DMS53 treated with DMSO at 0.1 percent for 48 hours (cell line): ENCODE measurements around the gene TMEM240.
"Not testable (repeated sequence)": the region's sequence is repeated elsewhere in the genome, so short reads cannot be mapped to it uniquely, and the experiment has no call there.

ENCODE experiments used
- DNase-seq: peaks from one replicate; lab custom pipeline; 2025; ENCODE audit not compliant: unreplicated experiment; lab: John Stamatoyannopoulos, UW

TMEM240 gene

DNA sequence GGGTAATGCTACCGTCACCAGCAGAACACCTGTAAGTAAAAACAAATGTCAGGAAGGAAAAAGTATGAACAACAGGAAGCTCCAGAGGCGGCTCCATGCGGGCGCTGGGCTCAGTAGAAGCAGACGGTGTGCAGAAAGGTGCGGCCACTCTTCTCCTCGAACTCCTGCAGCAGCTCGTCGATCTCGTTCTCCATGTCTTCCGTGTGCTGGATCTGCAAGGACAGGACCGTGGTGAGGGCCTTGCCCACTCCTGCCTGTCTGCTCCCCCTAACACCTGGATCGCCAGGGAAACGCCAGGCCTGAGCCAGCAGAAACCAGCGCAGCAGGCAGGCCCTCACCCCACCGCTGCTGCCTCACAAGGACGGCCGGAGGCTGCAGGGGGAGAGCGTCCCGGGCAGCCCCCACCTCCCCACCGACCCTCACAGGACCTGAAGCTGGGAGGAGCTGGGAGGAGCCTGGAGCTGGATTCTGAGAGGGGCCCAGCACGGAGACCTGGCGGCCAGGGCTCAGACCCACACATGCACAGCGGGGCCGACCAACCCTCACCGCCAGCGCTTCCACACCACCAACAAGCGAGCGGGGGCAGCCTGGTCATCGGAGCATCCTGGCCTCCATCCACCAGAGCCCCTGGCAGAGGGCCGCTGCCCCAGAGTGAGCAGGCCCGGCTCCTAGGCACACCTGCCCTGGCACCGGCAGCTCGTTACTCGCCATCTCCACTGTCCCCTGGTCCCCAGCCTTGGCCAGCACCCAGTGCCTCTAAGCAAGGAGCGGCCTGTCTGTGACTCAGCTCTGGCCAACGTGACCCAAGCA is 1.7 kb upstream of the TMEM240 start:
- DNase-seq: no peak

DNA sequence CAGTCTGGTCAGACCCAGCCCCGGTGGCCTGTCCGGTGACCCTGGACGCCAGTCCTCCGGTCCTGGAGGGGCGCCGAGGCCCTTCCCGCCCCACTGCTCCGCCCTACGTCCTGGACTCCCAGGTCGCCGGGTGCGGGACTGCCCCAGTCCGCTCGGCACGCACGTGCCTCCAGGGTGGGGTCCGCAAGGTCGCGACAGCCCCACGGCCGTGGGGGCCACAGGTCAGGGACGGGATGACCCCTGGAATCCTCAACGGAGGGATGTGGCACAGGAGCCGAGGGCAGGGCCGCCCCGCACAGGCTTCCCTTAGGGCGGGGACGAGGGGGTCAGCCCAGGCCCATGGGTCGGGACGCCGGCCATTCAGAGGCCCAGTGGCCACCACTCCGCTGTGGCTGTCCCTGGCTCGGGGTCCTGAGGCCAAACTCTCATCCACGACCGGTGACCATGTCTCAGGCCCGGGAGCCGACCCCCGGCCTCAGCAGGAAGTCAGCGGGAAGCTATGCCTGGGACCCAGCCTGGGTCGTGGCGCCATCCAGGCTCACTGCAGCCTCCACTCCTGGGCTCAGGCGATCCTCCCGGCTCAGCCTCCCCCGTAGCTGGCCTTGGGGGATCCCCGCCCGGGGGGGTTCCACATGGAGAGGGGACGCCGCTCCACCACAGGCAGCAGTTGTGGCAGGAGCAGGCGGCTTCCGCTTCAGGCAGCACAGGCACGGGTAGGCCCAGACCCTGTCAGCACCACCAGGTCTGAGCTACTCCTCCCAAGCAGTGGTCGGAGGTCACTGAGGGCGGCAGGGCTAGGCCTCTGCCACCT is 599 bp upstream of the TMEM240 start:
- no peak for DNase-seq

DNA sequence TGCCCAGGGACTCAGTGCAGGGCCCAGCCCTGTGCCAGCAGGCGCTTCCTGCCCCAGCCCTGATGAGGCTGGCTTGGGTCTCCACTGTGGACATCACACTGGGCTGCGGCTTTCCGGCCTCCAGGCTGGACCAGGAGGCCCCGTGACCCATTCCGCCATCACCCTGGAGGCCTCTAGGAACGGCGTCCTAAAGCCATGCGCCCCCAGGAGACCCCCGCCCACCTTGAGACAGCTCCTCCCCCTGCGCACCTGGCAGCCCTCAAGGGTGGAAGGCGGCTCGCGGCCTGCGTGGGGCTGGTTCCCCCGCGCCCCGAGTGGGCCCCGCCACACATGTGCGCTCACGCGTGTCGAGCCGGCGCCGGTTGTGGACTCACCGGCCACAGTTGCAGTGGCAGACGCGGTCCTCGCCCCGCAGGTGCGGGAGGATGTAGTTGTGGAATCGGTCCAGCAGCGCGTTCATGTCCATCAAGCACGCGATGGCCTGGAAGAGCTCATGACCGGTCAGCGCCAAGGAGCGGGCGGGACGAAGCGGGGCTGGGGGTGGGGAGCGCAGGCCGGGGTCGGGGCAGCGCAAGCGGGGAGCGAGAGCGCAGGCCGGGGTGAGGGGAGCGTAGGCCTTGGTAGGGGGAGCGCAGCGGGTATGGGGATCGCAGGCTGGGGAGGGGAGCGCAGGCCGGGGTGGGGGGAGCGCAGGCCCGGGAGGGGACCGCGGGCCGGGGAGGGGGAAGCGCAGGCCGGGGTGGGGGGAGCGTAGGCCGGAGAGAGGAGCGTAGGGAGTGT is 924 bp downstream of the TMEM240 start:
- no peak for DNase-seq

DNA sequence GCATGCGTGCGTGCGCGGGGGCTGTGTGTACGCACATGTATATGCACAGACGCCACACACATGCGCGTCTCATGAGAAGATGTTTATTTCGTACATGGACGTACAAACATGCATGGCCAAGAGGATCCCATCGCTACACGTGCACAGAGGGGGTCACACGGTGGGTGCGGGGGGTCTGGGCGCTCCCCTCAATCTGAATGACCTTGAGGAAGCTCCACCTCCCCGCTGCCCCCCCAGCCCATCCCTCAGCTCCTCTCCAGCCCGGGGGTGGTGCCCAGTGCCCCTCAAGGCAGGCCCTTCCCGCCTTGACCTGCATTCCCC is 1.5 kb downstream of the TMEM240 start:
- no peak for DNase-seq

DNA sequence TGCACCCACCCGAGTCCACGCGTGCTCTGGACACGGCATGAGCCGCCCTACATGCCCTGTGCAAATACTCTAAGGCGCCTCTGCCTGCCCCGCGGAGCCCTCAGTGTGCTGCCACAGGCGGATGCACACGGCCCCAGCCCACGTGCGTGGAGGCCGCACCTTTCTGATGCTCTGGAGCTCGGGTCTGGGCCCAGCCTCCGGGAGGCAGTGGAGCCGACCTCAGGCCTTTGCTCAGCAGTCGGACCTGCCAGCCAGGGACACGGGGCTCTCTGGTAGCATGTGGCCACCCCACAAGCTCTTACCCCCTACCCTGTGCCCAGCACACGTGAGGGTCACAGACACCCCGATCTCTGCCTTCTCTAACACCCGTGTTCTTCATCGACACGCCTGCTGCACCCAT is 2.1 kb downstream of the TMEM240 start:
- DNase-seq: no peak

DNA sequence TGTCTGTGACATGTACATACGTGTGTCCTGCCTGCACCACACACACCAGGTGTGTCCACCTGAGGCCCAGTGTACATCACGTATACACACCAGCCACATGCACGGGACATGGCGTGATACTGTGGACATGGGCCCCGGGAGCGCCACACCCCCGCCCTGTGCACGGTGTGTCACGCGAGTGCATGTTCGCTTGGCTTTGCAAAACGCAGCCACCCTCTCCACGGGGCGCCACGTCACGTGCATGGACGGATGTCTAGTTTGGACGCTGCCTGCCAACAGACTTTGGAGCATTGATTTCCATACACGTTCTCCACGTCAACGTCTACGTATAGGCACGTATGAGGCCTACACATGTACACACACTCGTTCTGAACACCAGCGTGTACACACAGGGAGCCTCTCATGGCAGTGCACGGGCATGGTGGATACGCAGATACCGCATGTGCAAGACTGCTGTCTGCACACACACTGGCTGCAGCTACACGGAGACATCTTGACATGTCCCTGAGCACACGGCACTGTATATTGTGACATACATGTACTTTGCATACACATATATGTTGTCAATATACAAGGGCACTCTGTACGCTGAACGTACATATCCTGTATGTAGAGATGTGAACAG is 2.7 kb downstream of the TMEM240 start:
- DNase-seq: no peak

DNA sequence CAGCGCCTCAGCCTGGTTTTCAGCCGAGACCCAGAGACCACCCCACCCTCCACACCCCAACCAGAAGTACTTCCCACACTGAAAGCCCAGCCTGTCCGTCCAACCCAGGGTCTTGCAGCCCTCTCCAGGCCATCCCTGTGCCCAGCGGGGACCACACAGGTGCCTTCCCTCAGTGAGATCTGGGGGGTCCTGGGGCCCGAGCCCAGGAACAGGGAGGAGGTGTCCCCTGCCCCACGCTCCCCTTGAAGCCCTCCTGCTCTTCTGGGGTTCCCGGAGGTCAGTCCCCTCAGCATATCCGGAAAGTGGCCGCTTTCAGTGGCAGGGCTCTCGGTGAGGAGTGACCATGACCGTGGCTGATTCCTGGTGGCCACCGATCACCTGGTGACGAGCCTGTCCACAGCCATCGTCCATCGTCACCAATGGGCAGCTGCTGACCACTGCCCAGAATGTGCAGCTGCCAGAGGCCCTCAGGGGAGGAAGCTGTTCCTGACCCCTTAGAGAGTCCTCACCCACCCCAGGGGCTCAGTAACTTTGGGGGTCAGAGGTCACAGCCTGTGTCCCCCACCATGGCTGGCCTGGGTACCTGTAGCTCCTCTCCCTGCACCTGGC is 3.4 kb downstream of the TMEM240 start:
- DNase-seq: no peak

DNA sequence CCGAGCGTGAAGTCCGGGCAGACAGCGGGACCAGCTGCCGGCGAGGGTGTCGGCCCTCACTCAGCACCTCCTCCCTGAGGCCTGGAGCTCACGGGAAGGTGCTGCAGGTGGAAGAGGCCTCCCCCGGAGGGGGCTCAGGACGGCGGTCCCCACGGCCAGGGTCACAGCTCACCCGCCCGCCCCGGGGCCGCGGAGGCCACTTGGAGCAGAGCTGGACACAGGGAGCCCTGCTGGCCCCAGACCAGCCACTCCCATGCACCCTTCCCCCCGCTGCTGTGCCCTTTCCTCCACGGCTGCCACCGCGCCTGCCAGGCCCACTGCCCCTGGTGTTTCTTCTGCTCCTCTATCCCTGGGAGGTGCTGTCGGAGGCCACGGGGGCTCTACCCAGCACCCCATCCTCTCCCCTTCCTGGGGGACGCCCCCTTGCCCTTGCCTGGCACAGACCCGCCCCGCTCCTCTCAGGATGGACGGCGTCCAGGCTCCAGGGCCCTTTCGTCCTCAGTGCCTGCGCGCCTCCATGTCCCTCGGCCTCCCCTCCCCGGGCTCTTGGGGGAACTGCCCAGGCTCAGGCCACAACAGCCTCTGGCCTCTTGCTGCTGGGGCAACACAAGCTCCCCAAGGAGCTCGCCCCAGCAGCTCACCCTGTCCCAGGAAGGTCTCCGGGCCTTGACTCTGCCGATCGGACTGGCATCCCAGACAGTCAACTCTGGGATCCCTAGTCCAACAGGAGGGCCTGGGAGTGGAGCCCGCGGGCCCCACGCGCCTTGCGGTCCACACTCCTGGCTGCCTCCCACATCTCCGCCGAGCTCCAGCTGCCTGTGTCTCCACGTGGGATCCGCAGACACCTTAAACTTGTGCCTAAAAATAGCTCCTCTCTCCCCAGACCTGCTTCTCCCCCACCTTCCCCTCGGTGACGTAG is 4.1 kb downstream of the TMEM240 start:
- no peak for DNase-seq

DNA sequence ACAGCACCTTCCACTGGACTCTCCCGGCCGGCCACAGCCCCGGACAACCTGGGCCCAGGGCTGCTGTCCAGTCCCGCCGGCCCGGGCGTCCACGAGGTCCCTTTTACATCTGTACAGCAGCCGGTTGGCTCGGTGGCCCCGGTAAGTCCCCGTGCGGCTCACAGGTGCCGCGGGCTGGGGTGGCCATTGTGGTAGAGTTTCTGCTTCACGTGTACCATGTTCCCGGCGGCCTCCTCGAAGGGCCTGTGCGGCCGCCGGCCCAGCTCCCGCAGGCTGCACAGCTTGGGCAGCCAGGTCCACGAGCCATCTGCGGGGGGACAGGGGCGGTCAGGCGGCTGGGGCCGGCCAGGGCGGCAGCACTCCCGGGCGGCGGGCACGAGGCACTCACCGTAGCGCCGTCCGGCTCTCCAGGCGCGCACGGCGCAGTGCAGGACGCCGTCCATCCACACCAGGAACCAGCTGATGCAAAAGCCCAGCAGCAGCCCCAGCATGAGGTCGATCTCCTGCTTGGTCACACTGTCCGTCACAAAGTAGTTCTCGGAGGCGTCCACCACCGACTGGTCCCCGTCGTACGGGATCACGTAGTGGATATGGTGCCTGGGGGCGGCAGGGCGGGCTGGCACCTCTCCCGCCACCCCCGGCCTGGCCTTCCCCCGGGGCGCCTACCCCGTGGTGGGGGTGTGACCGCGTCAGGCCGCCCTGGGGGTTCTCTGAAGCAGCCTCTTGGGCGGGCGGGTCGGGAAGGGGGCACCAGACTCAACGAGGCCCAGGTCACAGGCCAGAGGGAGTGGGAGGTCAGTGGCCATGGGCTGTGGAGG is 5.0 kb downstream of the TMEM240 start:
- DNase-seq: no peak

DNA sequence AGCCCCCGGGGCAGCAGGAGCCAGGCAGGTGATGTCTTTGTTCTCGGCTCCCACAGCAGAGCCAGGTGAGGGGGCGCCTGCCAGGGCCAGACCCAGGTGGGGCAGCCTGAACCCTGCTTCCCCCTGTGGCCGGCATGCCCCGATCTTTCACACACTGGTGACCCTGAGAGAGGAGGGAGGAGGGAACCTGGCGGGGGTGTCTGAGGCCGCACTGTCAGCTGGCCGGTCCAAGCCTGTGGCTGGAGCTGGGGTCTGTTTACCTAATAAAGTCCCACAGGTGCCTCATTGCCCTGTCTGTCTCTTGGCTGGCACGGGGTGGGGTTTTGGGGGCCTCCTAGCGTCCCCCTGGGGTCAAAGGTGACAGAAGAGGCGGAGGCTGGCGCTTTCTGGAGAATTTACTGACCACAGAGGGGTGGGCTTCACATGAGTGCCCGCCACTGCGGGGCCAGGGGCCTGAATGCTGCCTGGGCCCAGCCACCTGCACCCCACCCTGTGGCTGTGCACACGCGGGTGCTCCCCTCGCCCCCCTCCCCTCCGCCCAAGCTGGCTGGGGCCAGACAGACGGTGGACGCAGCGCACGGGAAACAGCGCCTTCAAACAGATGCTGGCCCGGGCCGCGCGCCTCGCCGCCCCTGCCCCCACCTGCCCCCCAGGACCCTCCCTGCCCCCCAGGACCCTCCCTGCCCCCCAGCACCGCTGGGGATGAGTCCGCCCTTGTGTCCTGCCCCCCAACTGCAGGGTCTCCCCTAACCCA is 5.8 kb downstream of the TMEM240 start:
- no peak for DNase-seq

DNA sequence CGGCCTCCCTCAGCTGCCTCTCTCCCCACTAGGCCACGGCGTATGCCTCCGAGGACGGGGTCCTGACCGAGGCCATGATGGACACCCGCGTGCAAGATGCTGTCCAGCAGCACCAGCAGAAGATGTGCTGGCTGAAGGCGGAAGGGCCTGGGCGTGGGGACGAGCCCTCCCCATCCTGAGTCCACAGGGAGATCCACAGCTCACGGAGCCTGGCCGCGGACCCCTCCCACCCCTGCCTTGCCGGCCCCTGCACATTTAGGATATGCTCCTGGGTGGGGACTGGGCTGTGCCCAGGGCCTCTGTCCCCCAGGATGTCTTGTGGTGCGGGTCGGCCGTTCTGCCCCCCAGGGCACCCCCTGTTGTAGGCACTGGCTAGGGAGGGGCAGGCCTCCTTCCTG is 6.5 kb downstream of the TMEM240 start:
- DNase-seq: not testable (repeated sequence)

DNA sequence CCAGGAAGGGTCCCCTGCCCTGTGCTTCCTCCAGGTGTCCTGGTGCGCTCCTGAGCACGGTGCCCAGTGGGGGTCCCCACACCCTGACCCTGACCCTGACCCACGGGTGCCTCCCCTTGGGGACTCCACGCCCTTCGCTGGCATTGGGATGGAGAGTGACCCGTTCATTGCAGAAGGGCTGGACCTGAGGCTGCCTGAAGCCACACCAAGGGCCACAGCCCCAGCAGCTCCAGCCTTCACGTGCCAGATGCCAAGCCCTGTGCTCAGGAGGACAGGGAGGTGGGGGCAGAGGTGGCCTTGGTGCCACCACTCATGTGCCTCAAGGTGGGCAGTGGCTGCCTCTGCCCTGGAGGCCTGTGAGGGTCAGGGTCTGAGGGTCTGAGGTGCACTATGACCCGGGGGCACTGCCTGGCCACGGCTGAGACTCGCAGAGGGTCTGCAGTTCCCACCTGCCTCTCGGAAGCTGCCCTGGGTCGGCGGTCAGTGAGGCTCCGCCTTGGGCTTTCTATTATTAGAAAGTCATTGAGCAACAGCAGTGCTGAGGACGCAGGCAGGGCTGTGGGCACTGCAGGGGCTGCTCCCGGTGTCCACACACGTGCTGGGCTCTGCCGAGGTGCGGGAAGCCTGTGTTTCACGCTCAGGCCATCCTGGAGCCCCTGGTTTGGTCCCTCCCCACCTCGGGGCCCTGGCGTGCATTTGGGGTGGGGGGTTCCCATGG is 7.1 kb downstream of the TMEM240 start:
- DNase-seq: not testable (repeated sequence)

DNA sequence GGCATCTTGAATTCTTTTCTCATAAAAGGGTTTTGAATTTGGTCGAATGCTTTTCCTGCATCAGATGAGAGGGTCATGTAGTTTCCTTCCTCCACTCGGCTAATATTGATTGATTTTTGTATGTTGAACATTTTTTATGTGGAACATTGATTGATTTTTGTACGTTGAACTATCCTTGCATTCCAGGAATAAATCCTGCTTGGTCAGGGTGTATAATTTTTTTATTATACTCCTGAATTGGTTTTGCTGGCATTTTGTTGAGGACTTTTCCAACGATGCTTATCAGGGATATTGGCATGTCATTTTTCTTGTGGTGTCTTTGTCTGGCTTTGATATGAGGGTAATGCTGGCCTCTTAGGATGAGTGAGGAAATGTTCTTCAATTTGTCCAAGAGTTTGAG is 8.5 kb downstream of the TMEM240 start:
- DNase-seq: no peak

DNA sequence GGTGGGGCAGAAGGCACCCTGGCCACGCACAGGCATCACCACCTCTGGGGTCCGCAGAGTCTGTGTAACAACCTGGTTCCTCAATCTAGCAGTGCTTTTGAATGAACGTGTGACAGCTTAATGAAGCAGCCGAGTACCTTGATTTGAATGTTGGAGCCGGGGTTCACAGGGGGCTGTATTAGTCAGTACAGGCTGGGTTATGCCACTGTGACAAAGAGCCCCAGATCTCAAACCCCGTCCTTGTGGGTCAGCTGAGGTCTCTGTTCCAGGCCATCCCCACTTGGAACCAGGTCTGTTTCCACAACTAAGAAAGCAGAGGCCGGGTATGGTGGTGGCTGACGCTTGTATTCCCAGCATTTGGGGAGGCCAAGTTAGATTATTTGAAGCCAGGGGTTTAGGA is 10.5 kb downstream of the TMEM240 start:
- no peak for DNase-seq

DNA sequence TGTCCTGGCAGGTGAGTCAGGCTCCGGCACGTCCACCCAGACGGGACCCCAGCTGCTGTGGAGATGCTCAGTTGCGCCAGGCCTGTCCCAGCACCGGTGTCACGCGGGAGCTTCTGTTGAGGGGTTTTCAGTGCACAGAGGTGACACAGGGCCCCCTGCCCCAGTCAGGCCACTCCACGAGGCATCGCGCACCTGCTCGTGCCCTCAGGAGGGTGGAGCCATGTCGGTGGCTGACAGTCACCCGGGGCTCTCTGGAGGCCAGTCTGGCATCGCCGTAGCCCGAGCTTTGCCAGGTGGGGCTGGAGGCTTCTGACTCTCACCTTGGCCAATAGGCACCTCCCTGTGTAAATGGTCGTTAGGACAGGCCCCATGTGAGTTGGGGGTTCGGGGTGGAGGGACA is 11.1 kb downstream of the TMEM240 start:
- no peak for DNase-seq

DNA sequence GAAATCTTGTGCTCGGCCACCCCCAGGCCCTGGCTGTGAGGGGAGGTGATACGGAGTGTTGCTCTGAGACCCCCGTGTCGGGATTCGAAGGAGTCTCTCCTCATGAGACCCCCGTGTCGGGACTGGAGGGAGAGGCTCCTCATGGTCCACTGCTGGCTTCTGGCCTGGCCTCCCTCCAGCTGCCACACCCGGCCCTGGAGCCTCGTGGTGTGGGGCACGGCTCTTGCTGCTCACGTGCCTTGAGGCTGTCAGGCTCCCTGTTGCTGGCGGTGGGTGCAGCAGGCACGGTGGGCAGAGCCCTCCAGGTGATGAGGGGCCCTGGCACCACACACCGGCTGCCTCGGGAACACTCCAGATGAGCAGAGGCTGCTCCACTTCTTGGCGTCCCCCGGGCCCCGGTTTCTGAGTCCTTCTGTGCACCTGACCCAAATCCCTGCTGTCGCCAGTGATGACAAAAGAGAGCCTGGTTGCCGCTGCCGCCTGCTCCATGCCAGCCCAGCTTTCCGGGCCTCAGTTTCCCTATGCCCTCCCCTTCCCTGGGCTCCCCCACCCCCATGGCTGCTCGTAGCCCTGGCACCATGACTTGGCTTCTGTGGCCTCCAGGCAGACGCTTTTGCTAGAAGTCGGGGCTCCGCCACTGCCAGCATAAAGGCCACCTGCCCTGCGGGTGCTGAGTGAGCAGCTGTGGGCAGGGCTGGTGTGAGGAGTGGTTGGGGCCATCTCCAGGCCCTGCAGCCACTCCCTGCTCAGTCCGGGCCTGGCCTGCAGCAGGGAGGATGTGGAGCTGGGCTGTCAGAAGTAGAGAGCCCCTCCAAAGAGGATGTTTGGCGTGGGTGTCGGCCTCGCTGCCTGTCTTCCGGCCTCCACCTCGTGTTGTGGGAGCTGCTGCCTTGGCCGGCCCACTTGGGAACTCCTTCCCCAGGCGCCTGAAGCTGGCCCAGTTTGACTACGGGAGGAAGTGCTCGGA is 11.8 kb downstream of the TMEM240 start:
- DNase-seq: no peak
